ENCODE data around the gene GPRIN1.
"Not testable (repeated sequence)": the region's sequence is repeated elsewhere in the genome, so short reads cannot be mapped to it uniquely, and the experiment has no call there.

Gene GPRIN1

GRCh38 chr5:176620333-176620981, 10.5 kb upstream of the GPRIN1 start:
- no peak for DNase-seq

DNA sequence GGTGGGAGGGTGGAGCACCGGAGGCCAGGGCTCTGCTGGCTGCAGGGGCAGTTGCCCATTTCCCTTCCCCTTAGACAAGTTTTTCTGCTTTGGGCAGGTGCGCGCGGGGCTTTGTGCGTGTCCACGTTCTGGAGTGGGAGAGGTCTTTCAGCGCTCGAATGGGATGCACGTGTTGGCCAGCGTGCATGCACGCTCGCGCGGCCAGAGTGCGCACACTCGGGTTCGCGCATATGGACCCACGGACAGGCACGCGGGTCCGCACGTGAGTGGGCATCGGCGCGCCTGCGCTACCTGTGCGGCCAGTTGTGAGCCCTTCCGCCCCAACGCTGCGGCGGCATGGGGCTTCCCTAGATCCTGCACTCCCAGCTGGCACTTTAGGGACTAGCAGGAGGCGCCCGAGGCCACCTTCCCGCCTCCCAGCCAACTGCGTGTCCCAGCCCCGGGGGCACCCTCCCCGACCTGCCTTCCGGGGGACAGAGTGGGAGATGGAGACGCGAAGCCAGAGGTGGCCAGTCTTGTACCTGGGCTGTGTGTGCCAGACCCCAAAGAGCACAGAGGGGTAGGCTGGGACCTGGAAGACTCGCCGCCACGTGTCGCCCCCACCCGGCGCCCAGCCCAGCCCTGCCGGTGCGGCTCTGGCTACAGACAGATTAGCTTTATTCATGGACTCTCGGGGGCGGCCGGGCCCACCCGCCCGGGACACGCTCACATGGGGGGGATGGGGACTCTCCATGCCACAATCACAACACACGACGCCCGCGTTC, 9.8 kb upstream of the GPRIN1 start:
- no peak for DNase-seq

DNA sequence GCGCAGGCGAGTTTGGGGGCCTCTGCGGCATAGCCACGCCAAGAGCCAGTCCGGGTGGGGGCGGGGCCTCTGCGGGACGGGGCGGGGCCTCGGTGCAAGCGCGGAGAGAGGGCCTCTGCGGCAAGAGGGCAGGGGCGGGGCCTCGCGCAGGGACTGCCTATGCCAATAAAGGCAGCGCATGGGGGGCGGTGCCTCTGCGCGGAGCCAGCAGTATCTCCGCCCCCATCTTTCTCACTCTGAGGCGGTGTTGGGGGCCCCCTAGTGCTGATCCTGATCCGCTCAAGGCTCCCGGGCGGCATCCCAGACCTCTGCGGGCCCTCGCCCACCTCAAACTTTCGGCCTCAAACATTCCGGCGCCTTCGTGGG, 9.2 kb upstream of the GPRIN1 start:
- DNase-seq, result peak; percentile 84

GRCh38 chr5:176618783-176619182, 8.8 kb upstream of the GPRIN1 start:
- DNase-seq, result no peak

DNA sequence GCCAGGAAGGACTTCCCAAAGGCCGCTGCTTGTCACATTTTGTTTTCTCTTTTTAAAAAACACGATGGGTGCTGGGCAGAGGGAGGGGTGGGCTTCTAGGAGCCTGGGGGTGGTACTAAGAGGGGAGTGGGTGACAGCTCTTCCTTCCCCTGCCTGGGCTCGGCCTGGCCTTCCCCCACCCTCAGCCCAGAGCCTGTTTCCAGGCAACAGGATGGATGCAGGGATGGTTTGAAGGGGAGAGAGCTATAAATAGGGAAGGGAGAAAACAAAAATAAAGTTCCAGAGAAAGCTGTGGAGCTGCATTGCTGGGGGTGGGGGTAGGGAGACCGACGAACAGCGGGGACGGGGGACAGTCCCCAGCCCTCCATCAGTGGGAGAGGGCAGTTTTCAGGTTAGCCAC, 6.6 kb upstream of the GPRIN1 start:
- DNase-seq, result no peak

DNA sequence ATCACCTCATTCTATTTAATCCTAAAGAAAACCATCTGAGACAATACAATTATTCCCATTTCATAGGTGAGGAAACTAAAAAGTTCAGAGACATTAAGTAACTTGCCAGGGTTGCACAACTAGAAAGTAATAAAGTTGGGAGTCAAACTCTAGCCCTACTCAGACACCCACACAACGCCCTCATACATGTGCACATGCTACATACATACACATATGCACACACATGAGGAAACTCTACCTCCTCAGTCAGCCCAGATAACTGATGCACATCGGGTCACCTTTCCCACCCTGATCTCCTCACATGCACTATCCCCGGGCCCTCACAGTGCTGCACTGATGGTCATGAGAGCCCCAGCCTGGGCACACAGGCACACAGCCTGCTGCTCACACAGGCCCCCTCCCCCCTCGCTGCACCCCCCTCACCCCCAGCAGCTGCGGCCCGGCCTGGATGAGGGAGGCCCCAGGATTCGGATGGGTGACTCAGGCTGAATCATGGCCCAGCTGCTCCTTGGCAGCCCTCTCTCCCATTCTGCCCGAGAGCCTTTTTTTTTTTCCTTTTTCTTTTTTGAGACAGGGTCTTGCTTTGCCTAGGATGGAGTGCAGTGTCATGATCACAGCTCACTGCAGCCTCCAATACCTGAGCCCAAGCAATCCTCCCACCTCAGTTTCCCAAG, 5.0 kb upstream of the GPRIN1 start:
- no peak for DNase-seq

GRCh38 chr5:176612855-176613254, 2.9 kb upstream of the GPRIN1 start:
- no peak for DNase-seq

DNA sequence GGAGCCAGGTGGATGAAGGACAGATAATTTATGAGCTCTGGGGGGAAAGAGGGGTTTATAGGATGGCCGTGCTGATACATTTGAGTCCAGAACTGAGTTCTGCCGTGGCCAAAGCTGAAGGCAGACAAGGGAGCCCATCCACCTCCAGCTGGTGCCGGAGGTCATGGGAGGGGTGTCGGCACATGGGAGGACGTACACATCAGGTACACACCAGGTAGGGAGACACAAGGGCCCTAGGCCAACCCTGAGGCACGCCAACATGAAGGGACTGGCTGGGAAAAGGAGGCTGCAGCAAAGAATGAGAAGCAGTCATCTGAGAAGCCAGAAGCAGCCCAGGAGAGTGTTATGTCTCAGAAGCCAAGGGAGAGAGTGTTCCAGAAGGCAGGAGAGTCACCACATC, 2.1 kb upstream of the GPRIN1 start:
- no peak for DNase-seq

DNA sequence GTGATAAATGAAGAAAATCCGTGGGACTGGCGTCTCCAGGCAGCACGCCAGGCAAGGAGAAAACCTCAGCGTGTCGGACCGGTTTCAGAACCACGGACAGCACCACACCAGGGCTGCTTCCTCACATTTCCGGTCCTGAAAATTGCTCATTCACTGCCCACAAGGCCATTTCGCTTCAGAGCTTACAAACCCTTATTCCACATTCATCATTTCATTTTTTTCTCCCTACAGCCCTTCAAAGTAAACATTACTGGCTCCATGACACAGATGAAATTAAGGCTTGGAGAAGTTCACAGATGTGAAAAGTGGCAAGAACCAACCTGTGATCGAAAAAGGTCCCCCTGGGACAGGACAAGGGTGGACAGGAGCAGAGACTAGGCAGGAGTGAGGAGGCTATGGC, 1.5 kb upstream of the GPRIN1 start:
- DNase-seq, result peak; percentile 56

DNA sequence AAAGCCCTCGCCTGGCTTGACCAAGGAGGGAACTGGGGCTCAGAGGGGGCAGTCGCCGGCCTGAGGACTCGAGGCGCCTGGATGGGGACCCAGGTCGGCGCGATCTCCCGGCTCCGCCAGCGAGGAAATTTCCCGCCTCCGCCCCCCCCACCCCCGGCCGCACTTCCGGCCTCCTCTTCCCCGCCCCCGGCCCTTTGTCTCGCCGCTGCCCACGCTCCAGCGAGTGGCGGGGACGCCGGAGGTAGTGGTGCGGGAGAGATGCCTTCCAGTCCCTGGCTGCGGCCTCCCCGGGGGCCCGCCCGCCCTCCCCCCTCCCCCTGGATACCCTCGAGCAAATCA, 448 bp upstream of the GPRIN1 start:
- DNase-seq, result no peak

- peak; percentile 13 for DNase-seq
Observed at GRCh38 chr5:176608937-176609723, 826 bp downstream of the GPRIN1 start.

GRCh38 chr5:176608142-176608705, 1.7 kb downstream of the GPRIN1 start:
- no peak for DNase-seq

DNA sequence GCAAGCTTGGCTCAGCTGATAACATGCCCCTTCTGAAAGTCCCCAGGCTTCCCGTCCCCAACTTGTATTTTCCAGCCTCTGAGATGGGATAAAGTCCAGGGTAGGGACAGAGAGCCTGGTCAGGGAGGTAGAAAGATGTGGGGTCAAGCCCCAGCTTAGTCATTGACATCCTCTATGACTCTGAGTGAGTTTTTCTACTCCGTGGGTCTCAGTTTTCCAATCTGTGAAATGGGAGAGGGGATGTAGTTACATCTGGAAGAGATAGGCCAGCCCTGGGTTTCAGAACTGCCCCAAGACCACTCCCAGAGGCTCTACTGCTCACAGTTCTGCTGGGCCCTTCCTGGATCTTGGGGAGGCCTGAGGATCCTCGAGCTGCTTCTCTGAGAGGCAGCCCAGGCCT, 3.1 kb downstream of the GPRIN1 start:
- DNase-seq, result no peak

- no peak for DNase-seq
Observed at GRCh38 chr5:176606032-176606431, 3.9 kb downstream of the GPRIN1 start.

DNA sequence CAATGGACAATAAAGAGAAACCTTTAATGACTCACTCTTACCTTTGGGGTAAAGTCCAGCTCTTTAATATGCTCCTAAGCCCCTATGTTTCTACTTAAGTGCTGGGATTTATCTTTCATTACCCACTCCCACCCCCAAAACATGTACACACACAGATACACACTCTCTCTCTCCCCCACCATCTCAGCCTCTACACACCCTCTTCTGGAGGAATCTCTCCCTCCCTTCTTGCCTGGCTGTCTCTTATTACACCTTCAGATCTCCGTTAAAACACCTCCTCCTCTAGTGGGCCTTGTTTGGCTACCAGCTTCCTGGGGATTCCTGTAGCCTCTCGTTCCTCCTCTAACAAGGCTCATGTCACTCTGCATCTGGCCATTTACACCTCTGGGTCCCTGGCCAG, 6.9 kb downstream of the GPRIN1 start:
- DNase-seq, result no peak

DNA sequence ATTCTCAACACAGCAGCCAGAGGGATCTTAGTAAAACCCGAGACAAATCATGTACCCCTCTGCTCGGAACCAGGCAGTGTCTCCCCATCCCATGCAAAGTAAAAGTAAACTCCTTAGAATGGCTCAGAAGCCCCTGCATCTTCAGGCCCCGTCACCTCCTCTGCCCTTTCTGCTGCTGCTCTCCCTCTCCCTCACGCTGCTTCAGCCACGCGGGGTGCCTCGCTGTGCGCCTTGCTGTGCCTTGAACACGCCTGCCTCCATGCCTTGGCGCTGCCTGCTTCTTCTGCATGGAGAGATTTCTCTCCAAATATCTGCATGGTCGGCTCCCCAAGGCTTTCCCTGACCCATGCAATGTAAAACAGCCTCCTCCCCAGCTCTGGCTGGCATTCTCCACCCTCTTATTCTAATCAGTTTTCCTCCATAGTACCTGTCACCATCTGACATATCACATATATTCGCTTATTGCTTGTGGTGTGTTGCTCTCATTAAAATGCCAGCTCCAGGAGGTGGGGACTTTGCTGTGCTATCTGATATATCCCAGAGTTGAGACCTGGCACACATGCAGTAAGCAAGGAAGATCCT, 8.0 kb downstream of the GPRIN1 start:
- no peak for DNase-seq

DNA sequence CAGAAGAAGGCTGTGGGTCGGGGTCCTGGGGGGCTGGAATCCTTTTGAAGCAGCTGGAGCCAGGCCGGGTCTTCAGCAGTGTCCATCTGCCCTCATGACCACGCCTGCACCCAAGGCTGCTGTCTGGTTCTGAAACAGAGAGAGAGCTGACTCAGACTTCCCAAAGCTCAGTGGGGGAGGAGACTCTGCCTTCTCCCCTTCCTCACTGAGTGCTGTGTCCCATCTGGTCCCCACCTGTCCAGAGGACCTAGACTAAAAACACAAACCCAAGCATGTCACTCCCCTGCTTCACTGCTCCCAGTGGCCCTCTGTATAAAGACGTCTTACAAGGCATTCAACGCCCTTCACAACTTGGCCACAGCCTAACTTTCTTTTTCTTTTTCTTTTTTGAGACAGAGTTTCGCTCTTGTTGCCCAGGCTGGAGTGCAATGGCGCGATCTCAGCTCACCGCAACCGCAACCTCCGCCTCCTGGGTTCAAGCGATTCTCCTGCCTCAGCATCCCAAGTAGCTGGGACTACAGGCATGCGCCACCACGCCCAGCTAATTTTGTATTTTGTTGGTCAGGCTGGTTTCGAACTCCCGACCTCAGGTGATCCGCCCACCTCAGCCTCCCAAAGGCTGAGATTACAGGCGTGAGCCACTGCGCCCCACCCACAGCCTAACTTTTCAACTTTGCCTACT, 10.1 kb downstream of the GPRIN1 start:
- not testable (repeated sequence) for DNase-seq

DNA sequence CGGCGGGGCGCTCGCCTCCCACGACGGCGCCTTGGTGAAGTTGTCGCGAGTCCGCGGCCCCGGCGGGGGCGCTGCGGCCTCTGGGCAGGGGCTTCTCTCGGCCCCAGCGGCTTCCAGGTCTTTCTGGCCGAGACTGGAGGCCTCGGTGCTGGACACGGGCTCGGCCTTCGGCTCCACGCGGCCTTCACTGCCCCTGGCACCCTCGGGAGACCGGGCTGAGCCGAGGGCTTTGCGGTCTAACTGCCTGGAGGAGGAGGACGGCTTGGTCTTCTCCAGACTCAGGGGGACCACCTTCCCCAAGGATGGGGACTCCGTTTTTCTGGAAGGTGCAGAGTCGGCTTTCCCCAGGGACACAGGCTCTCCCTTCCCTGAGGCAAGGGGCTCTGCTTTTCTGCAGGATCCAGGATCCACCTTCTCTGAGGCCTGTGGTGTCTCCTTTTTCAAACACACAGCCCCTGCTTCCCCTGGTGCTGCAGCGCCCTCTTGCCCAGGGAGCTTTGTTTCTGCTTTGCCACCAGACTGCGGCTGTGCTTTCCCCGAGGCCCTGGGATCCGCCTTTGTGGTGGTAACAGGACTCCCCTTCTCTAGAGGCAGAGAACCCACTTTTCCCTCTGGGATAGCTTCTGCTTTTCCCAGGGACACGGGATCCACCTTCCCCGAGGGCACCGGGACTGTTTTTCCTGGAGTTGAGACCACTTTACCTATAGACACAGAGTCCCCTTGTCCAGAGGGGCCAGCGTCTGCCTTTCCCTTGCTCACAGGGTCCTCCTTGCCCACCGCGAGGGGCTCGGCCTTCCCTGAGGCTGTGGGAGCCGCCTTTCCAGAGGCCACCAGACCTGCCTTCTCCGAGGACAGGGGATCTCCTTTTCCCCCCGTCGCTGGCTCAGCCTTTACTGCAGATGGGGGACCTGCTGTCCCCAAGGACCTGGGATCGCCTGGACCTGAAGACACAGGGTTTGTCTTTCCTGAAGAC, 12.3 kb downstream of the GPRIN1 start:
- no peak for DNase-seq

DNA sequence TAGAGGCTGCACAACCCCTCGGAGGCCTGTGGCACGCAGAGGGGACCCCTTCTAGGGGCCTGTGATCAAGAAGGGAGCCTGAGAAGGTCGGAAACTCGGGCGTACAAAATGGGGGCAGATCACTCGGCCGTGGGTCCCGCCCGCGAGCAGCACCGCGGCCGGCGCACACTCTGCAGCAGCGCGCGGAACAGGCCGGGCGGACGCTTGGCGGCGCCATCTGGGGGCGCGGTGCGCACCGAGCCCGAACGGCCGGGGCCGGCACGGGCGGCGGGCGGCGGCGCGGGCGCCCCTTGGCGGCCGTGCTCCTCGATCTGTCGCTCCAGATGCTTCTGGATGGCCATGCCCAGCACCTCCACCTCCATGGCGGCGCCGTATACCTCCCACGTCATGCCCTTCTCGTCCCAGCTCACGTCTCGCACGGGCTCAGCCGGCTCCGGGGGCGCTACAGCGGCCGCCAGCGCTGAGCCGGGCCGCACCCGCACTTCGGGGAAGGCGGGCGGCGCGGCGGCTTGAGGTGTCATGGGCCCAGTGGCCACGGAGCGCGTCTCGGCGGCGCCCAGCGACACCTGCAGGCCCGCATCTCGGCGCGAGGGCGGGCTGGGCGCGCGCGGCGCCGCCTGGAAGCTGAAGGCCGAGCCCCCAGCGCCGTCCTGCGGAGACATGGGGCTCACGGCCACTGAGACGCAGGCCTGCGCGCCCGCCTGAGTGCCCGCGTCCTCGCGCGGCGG, 13.1 kb downstream of the GPRIN1 start:
- peak; percentile 78 for DNase-seq

DNA sequence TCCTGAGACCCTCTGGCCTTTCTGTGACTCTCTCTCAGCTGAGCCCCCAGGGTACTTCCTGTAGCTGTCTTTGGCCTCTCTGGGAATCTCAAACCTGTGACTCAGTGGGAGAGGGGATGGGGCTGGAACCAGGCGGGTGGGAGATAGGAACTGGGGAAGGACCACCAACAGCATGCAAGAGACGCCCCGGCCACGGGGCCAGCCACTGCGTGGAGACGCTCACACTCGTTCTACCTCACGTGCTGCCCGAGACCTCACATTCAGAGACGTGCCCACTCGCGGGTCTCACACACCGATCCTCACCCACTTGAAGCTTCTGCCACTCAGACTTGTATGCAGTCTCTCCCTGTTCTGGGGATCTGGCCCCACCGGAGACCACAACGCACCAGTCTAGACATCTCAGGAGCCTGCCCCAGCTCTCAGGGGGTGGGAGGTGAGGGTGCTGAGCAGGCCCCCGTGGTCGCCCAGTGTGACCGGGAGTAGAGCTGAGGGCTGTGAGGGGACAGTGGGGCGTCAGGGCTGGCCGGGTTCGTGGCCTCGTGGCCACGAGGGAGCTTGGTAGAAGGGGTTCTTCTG, 13.8 kb downstream of the GPRIN1 start:
- no peak for DNase-seq
